ENCODE data around the gene SUSD4.

The SUSD4 gene

GRCh38 chr1:223234170-223234514 lies 129.8 kb downstream of the SUSD4 start:
- DNase-seq (ENCODE audit: low spot score) = no peak
- TF ChIP-seq CTCF (IDR thresholded peaks at IDR 0.05; ENCODE audit: extremely low read depth, missing control alignments) = no peak

GRCh38 chr1:223233410-223234169 lies 130.4 kb downstream of the SUSD4 start:
- no peak for DNase-seq (ENCODE audit: low spot score)
- TF ChIP-seq CTCF (IDR thresholded peaks at IDR 0.05; ENCODE audit: extremely low read depth, missing control alignments) = no peak

GRCh38 chr1:223233019-223233409 lies 131.0 kb downstream of the SUSD4 start:
- no peak for TF ChIP-seq CTCF (IDR thresholded peaks at IDR 0.05; ENCODE audit: extremely low read depth, missing control alignments)
- no peak for DNase-seq (ENCODE audit: low spot score)

GRCh38 chr1:223231581-223231980 lies 132.4 kb downstream of the SUSD4 start:
- TF ChIP-seq CTCF (IDR thresholded peaks at IDR 0.05; ENCODE audit: extremely low read depth, missing control alignments) = no peak
- DNase-seq (ENCODE audit: low spot score) = no peak

GRCh38 chr1:223231011-223231572 lies 132.9 kb downstream of the SUSD4 start:
- TF ChIP-seq CTCF (IDR thresholded peaks at IDR 0.05; ENCODE audit: extremely low read depth, missing control alignments) = no peak
- DNase-seq (ENCODE audit: low spot score) = no peak

- no peak for DNase-seq (ENCODE audit: low spot score)
- TF ChIP-seq CTCF (IDR thresholded peaks at IDR 0.05; ENCODE audit: extremely low read depth, missing control alignments) = no peak
Measured at GRCh38 chr1:223230161-223230881, 133.7 kb downstream of the SUSD4 start.

- no peak for TF ChIP-seq CTCF (IDR thresholded peaks at IDR 0.05; ENCODE audit: extremely low read depth, missing control alignments)
Measured at GRCh38 chr1:223229756-223230155, 134.2 kb downstream of the SUSD4 start.

More at GRCh38 chr1:223229756-223230155, 134.2 kb downstream of the SUSD4 start:
- DNase-seq (ENCODE audit: low spot score) = no peak

Measured in GM20000 (cell line).